GM18873 (cell line): Measurements from ENCODE around the gene TAB2.
"Not testable (repeated sequence)": the region's sequence is repeated elsewhere in the genome, so short reads cannot be mapped to it uniquely, and the experiment has no call there.

Experiments
- ATAC-seq: cut with Tn5 transposase; IDR thresholded peaks from one replicate; pipeline ENCODE4 v1.9.1; 2021; ENCODE audit warnings: mild to moderate bottlenecking, moderate library complexity, moderate number of reproducible peaks; ENCODE audit not compliant: unreplicated experiment, low FRiP score

TAB2 gene

GRCh38 chr6:149331043-149331807 lies 13.7 kb downstream of the TAB2 start:
- ATAC-seq, result no peak

DNA sequence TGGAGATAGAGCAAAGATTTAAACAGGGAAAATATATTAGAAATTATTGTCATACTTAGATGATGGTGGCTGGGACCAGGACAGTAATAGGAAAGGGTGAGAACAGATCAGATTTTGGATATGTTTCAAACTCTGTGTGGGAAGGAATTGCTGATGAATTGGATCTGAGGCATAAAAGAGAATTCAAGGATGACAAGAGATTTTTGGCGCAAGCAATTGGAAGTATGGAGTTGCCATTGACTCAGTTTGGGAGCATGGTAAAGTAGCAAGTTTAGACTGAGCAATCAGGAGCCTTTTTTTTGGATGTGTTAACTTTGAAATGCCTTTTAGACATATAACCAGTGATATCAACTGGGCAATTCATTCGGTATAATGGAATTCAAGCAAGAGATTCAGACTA lies 14.4 kb downstream of the TAB2 start:
- no peak for ATAC-seq

DNA sequence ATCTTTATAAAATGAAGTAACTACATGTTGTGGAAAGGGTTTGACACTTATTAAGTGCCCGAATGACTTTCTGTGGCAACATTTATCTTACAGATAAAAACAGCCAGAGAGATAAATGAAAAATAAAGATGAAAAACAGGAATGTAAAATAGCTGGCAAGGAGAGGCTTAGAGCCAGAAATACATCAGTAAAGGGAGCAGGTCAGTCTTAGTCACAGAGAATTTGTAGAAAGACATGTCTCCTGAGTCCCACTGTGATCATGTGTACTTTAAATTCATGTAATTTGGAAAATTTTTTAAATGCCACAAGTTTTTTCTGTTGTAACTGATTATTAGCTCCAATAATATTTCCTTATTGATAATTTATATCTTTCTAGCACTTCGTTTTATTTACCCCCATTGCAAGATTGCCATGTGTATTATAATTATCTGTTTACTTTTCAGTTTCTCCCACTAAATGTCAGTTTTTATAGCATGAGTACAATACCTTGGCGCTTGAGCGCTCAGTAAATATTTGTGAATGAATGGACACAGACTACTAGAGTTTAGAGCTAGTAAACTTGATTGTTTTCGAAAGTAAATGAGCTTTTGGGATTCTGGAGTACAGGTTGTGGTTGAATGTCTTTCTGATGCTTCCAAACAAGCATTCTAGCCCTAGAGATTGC lies 15.2 kb downstream of the TAB2 start:
- ATAC-seq, result no peak

DNA sequence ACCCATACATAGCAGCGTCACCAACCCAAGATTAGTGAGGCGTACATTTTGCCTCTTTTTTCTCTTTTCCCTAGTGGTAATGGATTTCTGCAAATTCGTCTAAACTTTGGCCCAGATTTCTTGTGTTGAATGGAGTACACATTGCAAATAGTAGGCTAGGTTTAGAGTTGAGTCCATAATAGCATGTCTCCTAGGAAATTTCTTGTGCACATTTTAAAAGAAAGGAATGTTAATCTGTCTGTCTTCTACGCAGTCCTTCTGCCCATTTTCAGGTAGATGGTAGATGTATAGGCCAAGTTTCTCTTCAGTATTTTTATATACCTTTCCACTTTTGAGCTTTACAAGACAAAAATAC lies 15.7 kb downstream of the TAB2 start:
- no peak for ATAC-seq

DNA sequence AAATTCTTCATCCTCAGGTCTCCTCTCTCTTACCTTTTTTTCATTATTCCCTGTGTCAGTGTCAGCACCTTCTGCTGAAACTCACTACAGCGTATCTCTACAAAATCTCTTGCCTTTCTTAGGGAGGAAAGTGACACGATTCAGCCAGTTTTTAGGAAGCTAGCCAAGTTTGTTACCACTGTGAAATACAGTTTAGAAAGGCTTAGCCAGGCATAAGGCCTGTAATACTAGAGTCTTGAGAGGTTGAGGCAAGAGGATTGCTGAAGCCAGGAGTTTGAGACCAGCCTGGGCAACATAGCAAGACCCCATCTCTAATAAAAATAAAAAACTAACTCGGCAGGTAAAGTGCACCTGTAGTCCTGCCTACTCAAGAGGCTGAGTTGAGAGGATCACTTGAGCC lies 16.7 kb downstream of the TAB2 start:
- ATAC-seq, result no peak

DNA sequence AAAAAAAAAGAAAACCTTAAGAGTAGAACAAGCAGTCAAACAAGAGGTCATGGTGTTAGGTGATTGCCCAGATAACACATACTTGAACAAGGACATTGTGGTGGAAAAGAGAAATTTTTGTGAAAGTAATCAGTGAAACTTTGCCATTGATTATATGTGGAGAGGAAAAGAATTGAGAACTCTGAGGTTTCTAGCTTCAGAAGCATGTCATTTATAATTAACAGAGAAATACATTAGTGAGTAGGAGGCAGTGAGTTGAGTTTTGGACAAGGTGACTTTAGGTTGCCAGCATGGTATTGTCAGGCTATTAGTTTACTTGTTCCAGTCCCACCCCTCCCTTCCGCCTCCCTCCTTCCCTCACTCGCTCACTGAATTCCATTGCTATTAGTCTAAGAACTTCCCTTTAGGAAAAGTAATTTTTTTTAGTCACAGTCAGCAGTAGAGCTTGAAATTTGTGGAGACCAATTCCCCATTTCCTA lies 17.2 kb downstream of the TAB2 start:
- ATAC-seq, result no peak

- no peak for ATAC-seq
Observed at GRCh38 chr6:149335924-149336608, 18.6 kb downstream of the TAB2 start.

DNA sequence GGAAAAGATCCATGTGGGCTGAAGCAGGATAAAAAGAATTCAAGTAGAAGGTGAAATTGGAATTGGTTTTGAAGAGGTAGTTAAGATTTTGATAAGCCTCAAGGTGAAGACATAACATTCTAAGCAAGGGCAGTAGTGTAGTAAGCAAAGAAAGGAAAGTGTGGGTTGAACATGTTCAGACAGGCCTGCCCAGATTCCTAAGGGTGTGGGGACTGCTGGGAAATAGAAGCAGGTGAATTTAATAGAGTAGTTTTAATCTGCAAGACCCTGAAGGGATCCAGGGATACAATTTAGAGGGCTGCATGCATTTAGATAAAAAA lies 19.1 kb downstream of the TAB2 start:
- no peak for ATAC-seq

- ATAC-seq, result no peak
Observed at GRCh38 chr6:149337320-149337719, 19.8 kb downstream of the TAB2 start.

DNA sequence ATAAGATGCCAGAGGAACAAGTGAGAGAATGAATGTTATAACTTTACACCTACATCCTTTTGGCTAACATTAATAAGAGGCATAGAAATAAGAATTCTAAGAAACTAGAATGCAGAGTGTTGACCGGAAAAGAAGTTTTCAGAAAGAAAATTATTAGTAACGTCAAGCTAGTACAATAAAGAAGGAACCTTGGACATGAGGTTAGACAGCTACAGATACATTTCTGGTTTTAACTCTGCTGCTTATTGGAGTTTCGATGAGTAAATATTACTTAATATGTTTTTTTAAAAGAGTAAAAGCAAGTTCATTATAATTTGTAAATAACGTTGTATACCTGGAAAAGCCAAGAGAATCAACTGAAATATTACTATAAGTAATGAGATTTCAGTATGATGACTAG lies 22.7 kb downstream of the TAB2 start:
- no peak for ATAC-seq

DNA sequence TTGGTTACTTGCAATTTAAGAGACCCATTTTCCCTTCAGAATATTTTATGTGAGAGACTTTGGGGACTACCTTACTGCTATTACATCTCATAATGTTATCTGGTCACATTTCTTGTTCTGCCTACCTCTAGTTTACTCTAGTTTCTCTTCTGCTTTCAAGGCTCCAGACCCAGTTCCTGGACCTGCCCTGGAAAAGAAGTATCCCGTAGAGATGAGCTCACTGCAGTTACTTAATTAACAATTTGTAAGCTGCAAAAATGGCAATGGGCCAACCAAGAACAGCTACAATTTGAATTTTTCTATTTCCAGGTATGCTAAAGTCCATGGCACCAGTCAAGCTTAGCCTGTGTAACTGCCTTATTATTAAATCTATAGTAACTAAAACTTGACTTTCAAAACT lies 25.0 kb downstream of the TAB2 start:
- ATAC-seq, result no peak

- no peak for ATAC-seq
Observed at GRCh38 chr6:149343501-149343900, 26.0 kb downstream of the TAB2 start.

DNA sequence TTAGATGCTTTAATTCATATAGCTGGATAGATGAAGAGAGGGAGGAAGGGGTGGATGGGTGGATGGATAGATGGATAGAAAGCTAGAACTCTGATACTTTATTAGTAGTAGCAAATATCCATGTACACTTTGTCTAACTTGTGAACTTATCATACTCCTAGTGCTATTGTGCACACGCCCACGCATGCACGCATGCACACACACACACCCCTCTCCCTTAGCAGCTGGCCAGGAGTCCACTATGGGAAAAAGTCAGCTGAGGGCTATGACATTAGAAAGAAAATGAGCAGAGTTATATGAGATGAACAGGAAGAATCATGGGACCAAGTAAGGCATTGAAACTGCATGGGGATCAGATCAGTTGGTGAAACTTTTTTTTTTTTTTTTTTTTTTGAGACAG lies 28.6 kb downstream of the TAB2 start:
- no peak for ATAC-seq

DNA sequence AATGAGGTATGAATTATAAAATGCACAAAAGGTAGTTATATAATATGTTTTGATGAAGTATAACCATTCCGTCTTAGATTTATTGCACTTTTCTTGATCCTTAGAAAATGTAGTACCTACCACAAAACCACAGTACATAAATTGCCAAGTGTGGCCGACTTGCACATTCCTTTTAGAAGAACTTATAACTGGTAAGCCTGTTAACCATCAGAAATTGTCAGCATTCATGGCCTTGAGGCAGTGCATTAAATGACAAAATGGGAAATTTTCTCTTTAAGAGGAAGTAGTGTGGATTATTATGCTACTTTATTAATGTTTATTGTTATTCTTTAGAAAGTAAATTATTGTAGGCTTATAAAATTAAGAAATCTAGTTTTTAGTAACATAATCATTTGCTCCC lies 29.6 kb downstream of the TAB2 start:
- no peak for ATAC-seq

DNA sequence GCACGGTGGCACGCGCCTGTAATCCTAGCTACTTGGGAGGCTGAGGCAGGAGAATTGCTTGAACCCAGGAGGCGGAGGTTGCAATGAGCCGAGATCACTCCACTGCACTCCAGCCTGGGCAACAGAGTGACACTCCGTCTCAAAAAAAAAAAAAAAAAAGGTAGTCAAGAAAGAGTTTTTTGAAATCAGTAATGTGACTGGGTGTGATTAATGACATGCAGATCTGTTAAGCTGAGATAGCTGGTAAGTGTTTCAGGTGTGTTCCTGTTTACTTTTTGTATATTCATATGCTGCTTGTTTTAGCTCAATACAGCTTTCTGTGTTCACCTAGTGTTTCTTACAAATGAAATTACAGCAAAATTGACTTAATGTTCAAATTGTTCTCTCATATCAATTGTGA lies 31.8 kb downstream of the TAB2 start:
- ATAC-seq, result not testable (repeated sequence)

GRCh38 chr6:149354009-149354408 lies 36.5 kb downstream of the TAB2 start:
- no peak for ATAC-seq

- ATAC-seq, result no peak
Observed at GRCh38 chr6:149356081-149356750, 38.7 kb downstream of the TAB2 start.

DNA sequence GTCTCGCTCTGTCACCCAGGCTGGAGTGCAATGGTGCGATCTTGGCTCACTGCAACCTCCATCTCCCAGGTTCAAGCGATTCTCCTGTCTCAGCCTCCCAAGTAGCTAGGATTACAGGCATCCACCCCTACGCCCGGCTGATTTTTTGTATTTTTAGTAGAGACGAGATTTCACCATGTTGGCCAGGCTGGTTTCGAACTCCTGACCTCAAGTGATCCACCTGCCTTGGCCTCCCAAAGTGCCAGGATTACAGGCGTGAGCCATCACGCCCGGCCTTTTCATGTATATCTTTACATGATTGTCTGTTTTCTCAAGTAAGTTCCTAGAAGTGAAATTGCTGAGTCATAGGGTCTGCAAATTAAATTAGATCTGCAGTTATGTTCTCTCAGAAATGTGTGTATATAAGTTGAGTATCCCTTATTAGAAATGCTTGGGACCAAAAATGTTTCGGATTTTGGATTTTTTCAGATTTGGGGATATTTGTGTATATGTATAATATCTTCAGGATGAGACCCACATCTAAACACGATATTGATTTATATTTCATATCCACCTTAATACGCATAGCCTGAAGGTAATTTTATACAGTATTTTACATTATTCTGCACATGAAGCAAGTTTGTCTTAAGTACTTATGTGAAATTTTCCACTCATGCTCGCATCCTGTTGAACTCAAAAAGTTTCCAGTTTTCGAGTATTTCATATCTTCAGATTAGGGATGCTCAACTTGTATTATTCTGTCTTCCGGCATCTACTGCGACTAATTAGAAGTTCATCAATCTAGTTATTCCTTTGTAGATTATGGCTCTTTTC lies 40.4 kb downstream of the TAB2 start:
- no peak for ATAC-seq

DNA sequence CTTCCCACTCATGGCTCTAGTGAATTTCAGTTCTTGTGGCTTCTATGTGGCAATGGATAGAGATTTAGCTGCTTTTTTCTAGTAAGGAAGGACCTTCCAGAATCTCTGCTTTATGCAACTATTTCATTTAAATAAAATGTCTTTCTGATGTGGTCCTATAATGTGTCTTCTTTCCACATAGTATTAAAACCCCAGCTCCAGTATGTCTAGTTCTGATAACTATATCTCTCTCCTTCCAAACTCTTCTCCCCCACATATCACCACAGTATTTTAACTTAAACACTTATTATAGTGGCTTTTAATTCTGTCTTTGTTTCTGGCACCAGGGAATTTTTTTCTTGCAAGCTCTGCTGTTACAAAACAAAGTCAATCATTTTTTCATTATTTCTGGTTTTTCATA lies 41.9 kb downstream of the TAB2 start:
- ATAC-seq, result no peak

DNA sequence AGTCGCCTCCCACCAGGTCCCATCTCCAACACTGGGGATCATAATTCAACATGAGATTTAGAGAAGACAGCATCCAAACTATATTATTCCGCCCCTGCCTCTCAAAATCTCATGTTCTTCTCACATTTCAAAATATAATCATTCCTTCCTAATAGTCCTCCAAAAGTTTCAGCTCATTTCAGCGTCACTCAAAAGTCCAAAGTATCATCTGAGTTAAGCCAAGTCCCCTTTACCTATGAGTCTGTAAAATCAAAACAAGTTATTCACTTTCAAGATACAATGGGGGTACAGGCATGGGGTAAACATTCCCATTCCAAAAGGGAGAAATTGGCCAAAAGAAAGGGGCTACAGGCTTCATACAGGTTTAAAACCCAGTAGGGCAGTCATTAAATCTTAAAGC lies 43.0 kb downstream of the TAB2 start:
- no peak for ATAC-seq
